Vagina (tissue), 2 donors: Measurements from ENCODE around the gene GSTA2.

Experiments
- CTCF ChIP-seq, 3 experiments: fragments of 450-650 bp in 2 of 3; fragments of 200-600 bp in 1 of 3; sonication (generic) in 1 of 3; IDR thresholded peaks; one replicate each; pipeline ENCODE4 v1.5.1; 2017 to 2019; ENCODE audit warnings: antibody characterized with exemption in 3 of 3, mild to moderate bottlenecking in 2 of 3, moderate library complexity in 2 of 3
- POLR2A ChIP-seq, 2 donors: fragments of 450-650 bp; IDR thresholded peaks; one replicate each; pipeline ENCODE4 v1.6.1; 2017; ENCODE audit warnings: antibody characterized with exemption in 2 of 2, mild to moderate bottlenecking in 2 of 2, moderate library complexity in 2 of 2
- POLR2AphosphoS5 ChIP-seq, 2 donors: sonication (generic); formaldehyde crosslinking; IDR thresholded peaks; one replicate each; pipeline ENCODE4 v1.9.0; 2017; ENCODE audit warnings: antibody characterized with exemption in 2 of 2, mild to moderate bottlenecking in 2 of 2, low read depth in 1 of 2; ENCODE audit not compliant: insufficient read depth in 1 of 2

- TF ChIP-seq POLR2A (IDR thresholded peaks at IDR 0.05) = no peak
- no peak for TF ChIP-seq CTCF (IDR thresholded peaks at IDR 0.05)
- no peak for TF ChIP-seq POLR2AphosphoS5 (IDR thresholded peaks at IDR 0.05; ENCODE audit: insufficient read depth in 1 of 2, low read depth in 1 of 2)
Observed at GRCh38 chr6:52726193-52726542, 37.1 kb downstream of the GSTA2 start.
